ENCODE data around the gene RNF113B. TPM values are rescaled to one million over a fixed set of nuclear protein-coding genes. Genes with fewer than 3 reads are reported as not detected.

The RNF113B gene
- total RNA-seq, 3 donors from 2014 or later (not counting 1 experiment from before 2014, with no cell fraction given), result not detected

- no peak overlapping the region for H3K4me3 ChIP-seq (ENCODE audit: low read length)
- no peak overlapping the region for H3K4me3 Mint-ChIP-seq
- no peak for TF ChIP-seq CTCF (IDR thresholded peaks at IDR 0.05)
- no peak overlapping the region for H3K27ac Mint-ChIP-seq
- no peaks in the 10 kb centered on the region for H3K9me3 ChIP-seq (ENCODE audit: control insufficient read depth, insufficient read depth, low read length)
- H3K4me1 ChIP-seq (ENCODE audit: control insufficient read depth, insufficient read depth, low read length), result no peaks in the 10 kb centered on the region
- WGBS (ENCODE audit: insufficient coverage), result 83% methylated on average over 1 of the region's 2 CpGs
- no peaks in the 10 kb centered on the region for H3K4me1 Mint-ChIP-seq
- intact Hi-C loops (cut with micrococcal nuclease), result no loop called here
- no peaks in the 10 kb centered on the region for H3K27me3 ChIP-seq (ENCODE audit: control insufficient read depth, insufficient read depth, low read length)
- H3K27me3 Mint-ChIP-seq (ENCODE audit: low read depth in 2 of 2), result peaks cover 11% of the 10 kb centered on the region in 2 donors
- DNase-seq (no peak), ATAC-seq (no peak)
- H3K36me3 ChIP-seq (ENCODE audit: control insufficient read depth, insufficient read depth, low read length), result no peaks in the 10 kb centered on the region
- H3K36me3 Mint-ChIP-seq, result no peaks in the 10 kb centered on the region
- no peaks in the 10 kb centered on the region for H3K9me3 Mint-ChIP-seq
- H3K27ac ChIP-seq (ENCODE audit: low read length), result no peak overlapping the region
Observed at GRCh38 chr13:98156259-98156658, 20.8 kb downstream of the RNF113B start.

GRCh38 chr13:98155475-98156109 is 21.5 kb downstream of the RNF113B start:
- H3K36me3 Mint-ChIP-seq, result no peaks in the 10 kb centered on the region
- Histone ChIP-seq H3K4me1 (ENCODE audit: control insufficient read depth, insufficient read depth, low read length) (no peaks in the 10 kb centered on the region), H3K4me3 (ENCODE audit: low read length) (no peak overlapping the region), H3K9me3 (ENCODE audit: control insufficient read depth, insufficient read depth, low read length) (no peaks in the 10 kb centered on the region), H3K27me3 (ENCODE audit: control insufficient read depth, insufficient read depth, low read length) (no peaks in the 10 kb centered on the region), H3K36me3 (ENCODE audit: control insufficient read depth, insufficient read depth, low read length) (no peaks in the 10 kb centered on the region), H3K27ac (ENCODE audit: low read length) (no peak overlapping the region)
- no peak for ATAC-seq
- 94% methylated on average over 4 of the region's 5 CpGs for WGBS (ENCODE audit: insufficient coverage)
- H3K27me3 Mint-ChIP-seq (ENCODE audit: low read depth in 2 of 2), result peaks cover 11% of the 10 kb centered on the region in 2 donors
- intact Hi-C loops (cut with micrococcal nuclease), result no loop called here
- no peaks in the 10 kb centered on the region for H3K9me3 Mint-ChIP-seq
- no peak overlapping the region for H3K4me3 Mint-ChIP-seq
- DNase-seq, result no peak
- no peak overlapping the region for H3K27ac Mint-ChIP-seq
- no peak for TF ChIP-seq CTCF (IDR thresholded peaks at IDR 0.05)
- no peaks in the 10 kb centered on the region for H3K4me1 Mint-ChIP-seq

GRCh38 chr13:98150832-98151479 is 26.1 kb downstream of the RNF113B start:
- Mint-ChIP-seq H3K36me3 (no peaks in the 10 kb centered on the region), H3K27me3 (ENCODE audit: low read depth in 2 of 2) (peaks cover 17 to 18% of the 10 kb centered on the region in 2 donors), H3K4me3 (no peak overlapping the region), H3K4me1 (no peaks in the 10 kb centered on the region), H3K9me3 (no peaks in the 10 kb centered on the region), H3K27ac (no peak overlapping the region)
- no peak for TF ChIP-seq CTCF (IDR thresholded peaks at IDR 0.05)
- Histone ChIP-seq H3K4me1 (ENCODE audit: control insufficient read depth, insufficient read depth, low read length) (no peaks in the 10 kb centered on the region), H3K27ac (ENCODE audit: low read length) (no peak overlapping the region), H3K9me3 (ENCODE audit: control insufficient read depth, insufficient read depth, low read length) (no peaks in the 10 kb centered on the region), H3K4me3 (ENCODE audit: low read length) (no peak overlapping the region), H3K27me3 (ENCODE audit: control insufficient read depth, insufficient read depth, low read length) (peaks cover 3% of the 10 kb centered on the region), H3K36me3 (ENCODE audit: control insufficient read depth, insufficient read depth, low read length) (no peaks in the 10 kb centered on the region)
- DNase-seq (no peak), ATAC-seq (no peak)
- whole genome bisulfite sequencing (ENCODE audit: insufficient coverage), result 85% methylated on average over 6 of the region's 8 CpGs
- intact Hi-C loops (cut with micrococcal nuclease), result no loop called here
